ENCODE results near the gene PRKAR1B.
"Not testable (repeated sequence)": the region's sequence is repeated elsewhere in the genome, so short reads cannot be mapped to it uniquely, and the experiment has no call there.

The PRKAR1B gene

GRCh38 chr7:651032-651728, 75.9 kb downstream of the PRKAR1B start:
- H3K4me3 ChIP-seq (ENCODE audit: low read depth, low read length): no peak overlapping the region

GRCh38 chr7:650339-651031, 76.6 kb downstream of the PRKAR1B start:
- H3K4me3 ChIP-seq (ENCODE audit: low read depth, low read length): no peak overlapping the region

- no peak overlapping the region for H3K4me3 ChIP-seq (ENCODE audit: low read depth, low read length)
Measured at GRCh38 chr7:646951-647350, 80.1 kb downstream of the PRKAR1B start.

- H3K4me3 ChIP-seq (ENCODE audit: low read depth, low read length): no peak overlapping the region
Measured at GRCh38 chr7:646487-646886, 80.6 kb downstream of the PRKAR1B start.

GRCh38 chr7:645606-646005, 81.5 kb downstream of the PRKAR1B start:
- no peak overlapping the region for H3K4me3 ChIP-seq (ENCODE audit: low read depth, low read length)

GRCh38 chr7:644381-645305, 82.4 kb downstream of the PRKAR1B start:
- H3K4me3 ChIP-seq (ENCODE audit: low read depth, low read length): no peak overlapping the region

- H3K4me3 ChIP-seq (ENCODE audit: low read depth, low read length): no peak overlapping the region
Measured at GRCh38 chr7:641966-642365, 85.1 kb downstream of the PRKAR1B start.

- H3K4me3 ChIP-seq (ENCODE audit: low read depth, low read length): no peak overlapping the region
Measured at GRCh38 chr7:641269-641671, 85.8 kb downstream of the PRKAR1B start.

GRCh38 chr7:638256-639011, 88.6 kb downstream of the PRKAR1B start:
- no peak overlapping the region for H3K4me3 ChIP-seq (ENCODE audit: low read depth, low read length)

- no peak overlapping the region for H3K4me3 ChIP-seq (ENCODE audit: low read depth, low read length)
Measured at GRCh38 chr7:637826-638225, 89.3 kb downstream of the PRKAR1B start.

- no peak overlapping the region for H3K4me3 ChIP-seq (ENCODE audit: low read depth, low read length)
Measured at GRCh38 chr7:636396-636795, 90.7 kb downstream of the PRKAR1B start.

GRCh38 chr7:635687-636382, 91.2 kb downstream of the PRKAR1B start:
- H3K4me3 ChIP-seq (ENCODE audit: low read depth, low read length): not testable (repeated sequence)

- no peak overlapping the region for H3K4me3 ChIP-seq (ENCODE audit: low read depth, low read length)
Measured at GRCh38 chr7:635227-635626, 91.9 kb downstream of the PRKAR1B start.

- H3K4me3 ChIP-seq (ENCODE audit: low read depth, low read length): no peak overlapping the region
Measured at GRCh38 chr7:633381-634018, 93.6 kb downstream of the PRKAR1B start.

GRCh38 chr7:632831-633210, 94.3 kb downstream of the PRKAR1B start:
- H3K4me3 ChIP-seq (ENCODE audit: low read depth, low read length): no peak overlapping the region

GRCh38 chr7:631964-632830, 94.9 kb downstream of the PRKAR1B start:
- no peak overlapping the region for H3K4me3 ChIP-seq (ENCODE audit: low read depth, low read length)

GRCh38 chr7:631291-631711, 95.8 kb downstream of the PRKAR1B start:
- no peak overlapping the region for H3K4me3 ChIP-seq (ENCODE audit: low read depth, low read length)

- H3K4me3 ChIP-seq (ENCODE audit: low read depth, low read length): no peak overlapping the region
Measured at GRCh38 chr7:630539-630938, 96.5 kb downstream of the PRKAR1B start.

GRCh38 chr7:630111-630511, 97.0 kb downstream of the PRKAR1B start:
- no peak overlapping the region for H3K4me3 ChIP-seq (ENCODE audit: low read depth, low read length)

Data from iPS-11a (cell line).